ENCODE data around the gene EVL.

The EVL gene

DNA sequence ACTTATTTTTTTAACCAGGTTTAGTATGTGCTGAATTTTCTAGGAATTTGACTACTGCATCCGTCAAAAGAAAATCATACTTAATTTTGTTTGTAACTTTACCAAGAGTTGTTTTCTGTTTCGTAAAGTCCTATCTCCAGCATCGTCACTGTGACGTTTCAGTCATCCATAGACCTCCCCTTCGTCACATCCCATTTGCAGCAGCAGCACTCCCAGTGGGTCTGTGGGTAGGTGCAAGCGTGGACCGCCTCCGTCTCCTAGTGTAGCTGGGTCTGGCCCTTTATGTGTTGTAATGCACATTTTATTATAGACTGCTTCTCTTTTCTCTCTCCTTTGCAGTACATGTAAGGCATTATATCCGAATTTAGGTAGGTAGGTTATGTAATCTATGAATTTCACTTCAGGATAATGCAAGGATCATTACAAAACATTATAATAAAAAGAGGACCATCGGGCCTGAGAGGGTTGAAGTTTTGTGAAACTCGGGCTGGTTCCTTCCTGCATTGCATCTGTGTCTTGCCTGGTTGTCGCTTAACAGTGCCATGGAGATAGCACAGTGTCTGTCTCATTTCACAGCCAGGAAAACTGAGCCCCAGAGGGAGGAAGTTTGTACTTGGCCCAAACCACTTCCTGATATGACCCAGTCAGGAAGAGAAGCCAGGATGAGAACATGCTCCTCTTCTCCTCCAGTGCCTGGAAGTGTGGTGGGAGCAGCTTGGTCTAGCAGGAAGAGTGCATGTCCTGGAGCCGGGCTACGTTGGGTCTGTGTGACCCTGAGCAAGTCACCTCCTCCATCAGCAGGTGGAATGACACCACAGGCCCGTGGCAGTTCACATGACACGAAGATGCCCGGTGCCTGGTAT, 41.3 kb downstream of the EVL start:
- H3K4me3 ChIP-seq (ENCODE audit: low read depth, low read length), result no peak overlapping the region
- no peak for DNase-seq (ENCODE audit: low read depth)
- TF ChIP-seq, protein P1, sequence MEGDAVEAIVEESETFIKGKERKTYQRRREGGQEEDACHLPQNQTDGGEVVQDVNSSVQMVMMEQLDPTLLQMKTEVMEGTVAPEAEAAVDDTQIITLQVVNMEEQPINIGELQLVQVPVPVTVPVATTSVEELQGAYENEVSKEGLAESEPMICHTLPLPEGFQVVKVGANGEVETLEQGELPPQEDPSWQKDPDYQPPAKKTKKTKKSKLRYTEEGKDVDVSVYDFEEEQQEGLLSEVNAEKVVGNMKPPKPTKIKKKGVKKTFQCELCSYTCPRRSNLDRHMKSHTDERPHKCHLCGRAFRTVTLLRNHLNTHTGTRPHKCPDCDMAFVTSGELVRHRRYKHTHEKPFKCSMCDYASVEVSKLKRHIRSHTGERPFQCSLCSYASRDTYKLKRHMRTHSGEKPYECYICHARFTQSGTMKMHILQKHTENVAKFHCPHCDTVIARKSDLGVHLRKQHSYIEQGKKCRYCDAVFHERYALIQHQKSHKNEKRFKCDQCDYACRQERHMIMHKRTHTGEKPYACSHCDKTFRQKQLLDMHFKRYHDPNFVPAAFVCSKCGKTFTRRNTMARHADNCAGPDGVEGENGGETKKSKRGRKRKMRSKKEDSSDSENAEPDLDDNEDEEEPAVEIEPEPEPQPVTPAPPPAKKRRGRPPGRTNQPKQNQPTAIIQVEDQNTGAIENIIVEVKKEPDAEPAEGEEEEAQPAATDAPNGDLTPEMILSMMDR (IDR thresholded peaks at IDR 0.05; ENCODE audit: control insufficient read depth, extremely low read depth, insufficient read depth), result no peak

DNA sequence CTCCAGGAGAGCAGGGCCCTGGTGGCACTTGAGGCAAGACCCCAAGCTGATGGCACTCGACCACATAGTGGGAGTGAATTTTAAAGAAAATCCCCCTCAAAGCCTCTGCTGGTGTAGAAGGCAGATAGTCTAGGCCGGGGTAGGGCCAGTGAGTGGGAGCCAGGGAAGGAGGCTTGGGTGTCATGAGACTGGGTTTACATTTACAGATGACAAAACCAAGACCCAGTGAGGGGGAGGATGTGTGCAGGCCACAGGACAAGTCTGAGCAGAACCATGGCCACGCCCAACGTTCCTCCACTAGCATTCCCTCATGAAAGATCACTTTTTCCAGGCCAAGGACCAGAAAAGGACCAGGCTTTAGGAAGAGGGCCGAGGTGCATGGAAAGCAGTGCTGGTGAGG, 42.0 kb downstream of the EVL start:
- TF ChIP-seq, protein P1 (IDR thresholded peaks at IDR 0.05; ENCODE audit: control insufficient read depth, extremely low read depth, insufficient read depth), result no peak
- DNase-seq (ENCODE audit: low read depth), result no peak
- H3K4me3 ChIP-seq (ENCODE audit: low read depth, low read length), result no peak overlapping the region

DNA sequence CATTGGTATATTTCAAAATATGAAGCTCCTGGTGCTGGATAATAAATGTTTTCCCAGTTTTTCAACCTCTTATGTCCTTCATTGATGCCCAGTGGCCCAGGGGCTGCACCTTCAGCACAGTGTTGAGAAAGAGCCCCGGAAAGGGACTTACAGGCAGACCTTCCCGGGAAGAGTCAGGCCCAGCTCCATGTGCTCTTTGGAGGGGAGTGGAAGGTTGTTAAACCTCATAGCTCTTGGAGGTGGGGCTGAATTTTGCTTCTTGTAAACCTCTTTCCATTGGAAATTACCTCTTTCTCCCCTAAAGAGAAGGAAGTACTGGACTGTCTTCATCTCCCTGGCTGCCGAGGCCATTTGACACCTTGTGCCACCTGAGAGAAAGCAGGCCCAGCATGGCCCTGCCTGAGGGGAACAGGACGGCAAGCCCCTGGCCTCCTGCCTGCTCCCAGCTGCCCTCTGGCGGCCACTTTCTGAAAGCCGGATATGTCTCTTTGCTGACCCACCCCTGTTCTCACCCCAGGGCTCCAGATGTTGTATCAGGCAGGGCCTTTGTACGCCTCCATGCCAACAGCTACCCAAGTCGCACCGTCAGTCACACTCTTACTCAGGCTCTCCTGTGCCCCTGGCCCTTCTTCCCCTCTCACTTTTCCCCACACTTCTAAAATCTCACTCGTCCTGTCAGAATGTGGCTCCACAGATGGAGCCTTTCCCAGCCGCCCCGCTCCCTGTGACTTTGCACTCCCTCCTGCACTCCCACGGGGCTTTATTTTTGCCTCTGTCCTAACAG, 43.0 kb downstream of the EVL start:
- TF ChIP-seq, protein P1 (IDR thresholded peaks at IDR 0.05; ENCODE audit: control insufficient read depth, extremely low read depth, insufficient read depth), result peak; percentile 69
- H3K4me3 ChIP-seq (ENCODE audit: low read depth, low read length), result no peak overlapping the region
- no peak for DNase-seq (ENCODE audit: low read depth)

DNA sequence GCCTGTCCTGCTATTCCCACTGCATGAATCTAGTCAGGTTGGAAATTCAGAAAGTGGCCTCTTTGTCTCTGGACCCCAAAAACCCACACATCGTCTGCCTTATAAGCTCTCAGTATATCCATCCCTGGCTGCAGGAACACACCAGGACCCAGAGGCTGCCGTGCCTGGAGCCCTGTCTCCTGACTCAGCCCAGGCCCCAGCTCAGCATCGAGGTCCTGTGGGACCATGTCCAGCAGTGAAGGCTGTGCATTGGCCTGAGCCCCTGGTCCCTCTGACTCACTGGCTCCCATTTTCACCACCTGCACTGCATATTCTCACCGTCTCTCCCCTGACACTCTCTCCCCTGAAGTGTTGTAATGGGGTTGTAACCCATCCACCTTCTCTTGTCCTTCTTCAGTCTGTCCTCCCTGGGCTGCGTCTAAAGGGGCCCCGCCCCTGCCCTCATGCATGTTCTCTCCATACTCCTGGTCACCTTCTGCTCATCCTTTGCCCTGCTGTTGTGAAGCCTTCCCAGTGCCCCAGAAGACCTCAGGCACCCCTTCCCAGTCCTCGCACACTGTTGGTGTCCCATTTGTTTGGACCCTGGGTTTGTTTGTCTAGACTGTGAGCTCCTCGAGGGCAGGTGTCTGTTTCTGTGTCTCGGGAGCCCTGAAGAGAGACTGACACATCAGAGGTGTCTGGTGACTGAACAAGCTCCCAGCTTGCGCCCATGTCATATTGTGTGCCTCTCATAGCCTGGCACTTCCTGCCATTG, 43.8 kb downstream of the EVL start:
- no peak for DNase-seq (ENCODE audit: low read depth)
- H3K4me3 ChIP-seq (ENCODE audit: low read depth, low read length), result no peak overlapping the region
- TF ChIP-seq, protein P1 (IDR thresholded peaks at IDR 0.05; ENCODE audit: control insufficient read depth, extremely low read depth, insufficient read depth), result no peak

DNA sequence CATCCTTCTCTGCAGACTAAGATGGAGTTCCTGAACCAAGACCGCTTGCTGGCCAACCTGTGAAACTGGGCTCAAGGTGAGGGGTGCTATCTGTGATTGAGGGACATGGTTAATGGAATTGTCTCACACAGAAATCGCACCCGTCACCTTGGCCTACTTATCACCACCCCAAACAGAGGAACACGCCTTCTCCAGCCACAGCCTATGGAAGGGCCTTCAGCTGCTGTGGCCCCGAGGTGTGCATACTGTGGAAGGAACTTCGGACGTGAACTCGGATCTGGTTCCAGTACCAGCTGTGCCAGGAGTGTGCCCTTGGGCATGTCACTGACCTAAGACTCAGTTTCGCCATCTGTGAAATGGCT, 44.4 kb downstream of the EVL start:
- H3K4me3 ChIP-seq (ENCODE audit: low read depth, low read length), result no peak overlapping the region
- DNase-seq (ENCODE audit: low read depth), result no peak
- TF ChIP-seq, protein P1 (IDR thresholded peaks at IDR 0.05; ENCODE audit: control insufficient read depth, extremely low read depth, insufficient read depth), result no peak

DNA sequence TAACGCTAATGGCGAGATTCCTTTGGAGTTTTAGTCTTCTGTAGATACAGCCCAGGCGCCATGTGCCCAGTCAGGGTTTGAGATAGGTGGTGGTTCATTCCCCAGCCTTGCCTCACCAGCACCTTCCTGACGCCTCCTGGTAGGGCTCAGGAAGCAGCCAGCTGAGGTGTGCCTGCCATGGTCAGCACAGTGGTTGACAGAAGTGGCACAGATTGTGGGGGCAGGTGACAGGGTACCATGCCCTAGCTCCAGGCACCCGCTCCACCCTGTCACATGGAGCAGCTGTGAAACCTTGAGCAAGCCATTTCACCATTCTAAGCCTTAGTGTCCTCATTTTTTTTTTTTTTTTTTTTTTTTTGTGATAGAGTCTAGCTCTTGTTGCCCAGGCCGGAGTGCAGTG, 45.6 kb downstream of the EVL start:
- TF ChIP-seq, protein P1 (IDR thresholded peaks at IDR 0.05; ENCODE audit: control insufficient read depth, extremely low read depth, insufficient read depth), result no peak
- H3K4me3 ChIP-seq (ENCODE audit: low read depth, low read length), result no peak overlapping the region
- no peak for DNase-seq (ENCODE audit: low read depth)

All from LNCaP clone FGC (cell line).